GM12875 (cell line): ENCODE data around the gene USF1.

ENCODE experiments used
- H3K4me3 ChIP-seq: one replicate; pipeline ENCODE4 v1.5.1; 2011; ENCODE audit warnings: low read depth, low read length, control low read depth
- CTCF ChIP-seq: IDR thresholded peaks from 2 replicates; pipeline ENCODE4 v1.5.1; 2011; ENCODE audit warnings: low read depth, mild to moderate bottlenecking, control low read depth, inconsistent platforms, low read length, moderate library complexity, borderline replicate concordance; ENCODE audit not compliant: insufficient read depth

Gene USF1

GRCh38 chr1:161045736-161046604 lies at the start of gene USF1:
TSS of gene USF1 (minus strand) at chr1:161045977. CDS start at chr1:161043275, 2,702 bp downstream.
- peak within 1 kb of the TSS; percentile 77 for H3K4me3 ChIP-seq
- no peak for TF ChIP-seq CTCF

GRCh38 chr1:161095230-161095629 lies 49.5 kb upstream of the USF1 start:
- TF ChIP-seq CTCF, result no peak

GRCh38 chr1:161094481-161094880 lies 48.7 kb upstream of the USF1 start:
- TF ChIP-seq CTCF, result no peak
- no peak overlapping the region for H3K4me3 ChIP-seq

More at GRCh38 chr1:161095230-161095629, 49.5 kb upstream of the USF1 start:
- no peak overlapping the region for H3K4me3 ChIP-seq

GRCh38 chr1:161092621-161093028 lies 46.8 kb upstream of the USF1 start:
- TF ChIP-seq CTCF, result no peak
- H3K4me3 ChIP-seq, result no peak overlapping the region

GRCh38 chr1:161091796-161092507 lies 46.2 kb upstream of the USF1 start:
- H3K4me3 ChIP-seq, result no peak overlapping the region
- no peak for TF ChIP-seq CTCF

- TF ChIP-seq CTCF, result no peak
- no peak overlapping the region for H3K4me3 ChIP-seq
Measured at GRCh38 chr1:161091093-161091492, 45.3 kb upstream of the USF1 start.

GRCh38 chr1:161090617-161091016 lies 44.8 kb upstream of the USF1 start:
- no peak for TF ChIP-seq CTCF
- no peak overlapping the region for H3K4me3 ChIP-seq
